DOHH2 (cell line): ENCODE results near the gene CFAP58.

ENCODE experiments used
- CTCF ChIP-seq: fragments of 200-600 bp; sonication (generic); IDR thresholded peaks from one replicate; pipeline ENCODE4 v1.5.1; 2014; ENCODE audit warnings: antibody characterized with exemption, mild to moderate bottlenecking, low read depth, low read length; ENCODE audit not compliant: poor library complexity, severe bottlenecking
- EZH2phosphoT487 ChIP-seq: fragments of 200-600 bp; sonication (generic); IDR thresholded peaks from 2 replicates; pipeline ENCODE4 v1.6.1; 2017; ENCODE audit warnings: borderline replicate concordance, mild to moderate bottlenecking, antibody characterized with exemption, low read length, moderate library complexity, mixed read lengths

DNA sequence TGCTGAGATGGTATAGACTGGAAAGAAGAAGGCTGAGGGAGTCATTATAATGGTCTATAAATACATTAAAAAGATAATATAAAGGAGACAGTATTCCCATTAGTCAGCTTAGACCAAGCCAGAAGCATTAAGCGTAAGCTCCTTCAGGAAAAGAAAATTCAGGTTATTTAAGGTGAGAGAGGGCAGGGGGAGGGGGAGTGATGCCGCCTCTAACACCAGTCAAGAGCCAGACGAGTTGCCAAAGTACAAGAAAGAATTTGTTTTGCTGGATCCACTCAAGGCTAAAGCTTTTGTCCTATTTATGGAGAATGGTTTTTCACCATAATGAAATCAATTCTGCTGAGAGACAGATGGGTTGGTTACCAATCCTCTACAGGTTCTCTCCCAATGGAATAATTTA lies 99.3 kb downstream of the CFAP58 start:
- TF ChIP-seq CTCF (no peak), EZH2phosphoT487 (no peak)
